HepG2 (cell line): ENCODE measurements around the gene CELF6. TPM values are rescaled to one million over a fixed set of nuclear protein-coding genes. Genes with fewer than 3 reads are reported as not detected.

Source experiments
- AHDC1 ChIP-seq: sonication (generic); formaldehyde crosslinking; IDR thresholded peaks from 2 replicates; pipeline ENCODE4 v1.5.1; 2020; ENCODE audit warnings: mild to moderate bottlenecking, missing genetic modification reagents, borderline replicate concordance
- ARID3A ChIP-seq: IDR thresholded peaks from 2 replicates; pipeline ENCODE4 v1.6.1; 2012; ENCODE audit warnings: low read depth, low read length, improper control_type of control experiment
- ESRRA ChIP-seq: sonication (generic); formaldehyde crosslinking; IDR thresholded peaks from 2 replicates; pipeline ENCODE4 v1.5.1; 2020; ENCODE audit warnings: mild to moderate bottlenecking, low read depth, missing genetic modification reagents
- FOXA3 ChIP-seq: IDR thresholded peaks from 2 replicates; pipeline ENCODE4 v1.6.1; 2016; ENCODE audit warnings: missing genetic modification reagents, missing compliant biosample characterization
- MTERF4 ChIP-seq: sonication (generic); formaldehyde crosslinking; IDR thresholded peaks from 2 replicates; pipeline ENCODE4 v1.8.0; 2023; ENCODE audit warnings: mild to moderate bottlenecking, missing genetic modification reagents
- RARA ChIP-seq: IDR thresholded peaks from 2 replicates; pipeline ENCODE4 v1.6.1; 2016; ENCODE audit warnings: missing genetic modification reagents, missing compliant biosample characterization
- ZBTB34 ChIP-seq: sonication (generic); formaldehyde crosslinking; IDR thresholded peaks from 2 replicates; pipeline ENCODE4 v1.8.0; 2022; ENCODE audit warnings: mild to moderate bottlenecking, missing genetic modification reagents
- ZBTB4 ChIP-seq: sonication (generic); formaldehyde crosslinking; IDR thresholded peaks from 2 replicates; pipeline ENCODE4 v1.4.0; 2020; ENCODE audit warnings: missing genetic modification reagents, mild to moderate bottlenecking, borderline replicate concordance
- ZNF260 ChIP-seq: sonication (generic); formaldehyde crosslinking; IDR thresholded peaks from 2 replicates; pipeline ENCODE4 v1.4.0; 2020; ENCODE audit warnings: missing genetic modification reagents, low read depth, mild to moderate bottlenecking, borderline replicate concordance
- ZNF747 ChIP-seq: sonication (generic); formaldehyde crosslinking; IDR thresholded peaks from 2 replicates; pipeline ENCODE4 v1.8.1; 2023; ENCODE audit warnings: missing genetic modification reagents, mild to moderate bottlenecking, borderline replicate concordance
- ZSCAN12 ChIP-seq: sonication (generic); formaldehyde crosslinking; IDR thresholded peaks from 2 replicates; pipeline ENCODE4 v1.9.0; 2021; ENCODE audit warnings: mild to moderate bottlenecking, missing genetic modification reagents
- polyA plus RNA-seq, 8 experiments: library from polyadenylated mRNA; depleted of rRNA in 3 of 8; stranded (reverse) in 7 of 8; unstranded in 1 of 8; fragments of >200 nt; fragmentation: Illumina TruSeq in 4 of 8; extraction: Trizol in 4 of 8; gene quantifications; 2 replicates each; pipeline versions ENCODE4 v1.2.1 to v1.2.3, GENCODE V29; 2011 to 2016; ENCODE audit warnings: low read depth in 4 of 8, missing spikeins in 1 of 8, mixed read lengths in 1 of 8; ENCODE audit not compliant: insufficient read depth in 1 of 8
- total RNA-seq, 5 experiments: library from RNA; depleted of rRNA; stranded (reverse); fragments of >200 nt; fragmentation: Illumina TruSeq; extraction: Trizol; gene quantifications; 2 replicates each; pipeline ENCODE4 v1.2.3, GENCODE V29; 2016; ENCODE audit warnings: low read depth in 1 of 5
- TF ChIP-seq, protein P1 (sequence below): conservative IDR thresholded peaks from 2 replicates; pipeline ENCODE4 v1.6.1; 2018; ENCODE audit warnings: missing genetic modification reagents
- TF ChIP-seq, protein P2 (sequence below): sonication (generic); formaldehyde crosslinking; IDR thresholded peaks from 2 replicates; pipeline ENCODE4 v1.4.0; 2020; ENCODE audit warnings: mild to moderate bottlenecking, missing genetic modification reagents

The CELF6 gene
- total and polyA plus RNA-seq, 2 of the 13 experiments (the other 11 are each of a cell fraction or from before 2014, with no cell fraction given): 0.49 to 0.94 TPM

DNA sequence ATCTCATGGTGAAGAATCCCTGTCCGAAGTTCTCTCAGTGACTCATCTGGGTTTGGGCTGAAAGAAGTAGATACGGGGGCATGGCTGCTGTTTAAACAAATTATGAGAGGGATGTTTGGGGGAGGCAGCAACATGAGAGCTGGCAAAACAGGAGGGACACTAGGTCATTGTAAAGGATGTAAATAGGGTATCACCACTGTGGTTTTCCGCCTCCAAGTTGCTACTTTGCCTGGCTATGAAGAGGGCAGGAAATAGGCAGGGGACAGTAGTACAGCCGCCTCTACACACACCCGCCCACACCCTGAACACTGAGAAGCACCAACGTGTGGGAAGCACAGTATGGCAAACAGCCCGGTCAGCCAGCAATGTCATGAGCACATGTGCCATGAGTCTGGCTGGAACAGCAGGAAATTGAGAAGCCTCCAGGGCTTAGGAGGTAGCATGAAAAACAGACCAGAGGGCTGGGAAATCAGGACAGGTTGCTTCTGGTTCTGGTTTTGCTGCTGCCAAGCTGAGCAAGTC lies 38.8 kb upstream of the CELF6 start (continued):
- peak; percentile 79; the same call in 1 of the 2 replicates for TF ChIP-seq ZBTB4 (CRISPR knock-in tag)
- TF ChIP-seq ARID3A: no peak
- TF ChIP-seq RARA: peak; percentile 26; the same call in 1 of the 2 replicates
- TF ChIP-seq, protein P1, sequence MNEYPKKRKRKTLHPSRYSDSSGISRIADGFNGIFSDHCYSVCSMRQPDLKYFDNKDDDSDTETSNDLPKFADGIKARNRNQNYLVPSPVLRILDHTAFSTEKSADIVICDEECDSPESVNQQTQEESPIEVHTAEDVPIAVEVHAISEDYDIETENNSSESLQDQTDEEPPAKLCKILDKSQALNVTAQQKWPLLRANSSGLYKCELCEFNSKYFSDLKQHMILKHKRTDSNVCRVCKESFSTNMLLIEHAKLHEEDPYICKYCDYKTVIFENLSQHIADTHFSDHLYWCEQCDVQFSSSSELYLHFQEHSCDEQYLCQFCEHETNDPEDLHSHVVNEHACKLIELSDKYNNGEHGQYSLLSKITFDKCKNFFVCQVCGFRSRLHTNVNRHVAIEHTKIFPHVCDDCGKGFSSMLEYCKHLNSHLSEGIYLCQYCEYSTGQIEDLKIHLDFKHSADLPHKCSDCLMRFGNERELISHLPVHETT: no peak
- TF ChIP-seq ZNF747: no peak
- TF ChIP-seq MTERF4 (CRISPR knock-in tag): no peak
- TF ChIP-seq ESRRA (CRISPR knock-in tag): no peak
- TF ChIP-seq, protein P2, sequence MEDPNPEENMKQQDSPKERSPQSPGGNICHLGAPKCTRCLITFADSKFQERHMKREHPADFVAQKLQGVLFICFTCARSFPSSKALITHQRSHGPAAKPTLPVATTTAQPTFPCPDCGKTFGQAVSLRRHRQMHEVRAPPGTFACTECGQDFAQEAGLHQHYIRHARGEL (CRISPR knock-in tag): no peak
- TF ChIP-seq ZBTB34 (CRISPR knock-in tag): 0 out of 2 replicates have a peak, but pooled peaks have one; percentile 29
- TF ChIP-seq AHDC1 (CRISPR knock-in tag): 0 out of 2 replicates have a peak, but pooled peaks have one; percentile 37
- TF ChIP-seq ZNF260 (CRISPR knock-in tag): no peak
- no peak for TF ChIP-seq ZSCAN12 (CRISPR knock-in tag)
- TF ChIP-seq FOXA3: 0 out of 2 replicates have a peak, but pooled peaks have one; percentile 8
